Measurements from ENCODE around the gene NDRG2. TPM values are rescaled to one million over a fixed set of nuclear protein-coding genes. Genes with fewer than 3 reads are reported as not detected.

NDRG2 gene
- total RNA-seq, 1 donor from 2014 or later = 1.9 TPM

DNA sequence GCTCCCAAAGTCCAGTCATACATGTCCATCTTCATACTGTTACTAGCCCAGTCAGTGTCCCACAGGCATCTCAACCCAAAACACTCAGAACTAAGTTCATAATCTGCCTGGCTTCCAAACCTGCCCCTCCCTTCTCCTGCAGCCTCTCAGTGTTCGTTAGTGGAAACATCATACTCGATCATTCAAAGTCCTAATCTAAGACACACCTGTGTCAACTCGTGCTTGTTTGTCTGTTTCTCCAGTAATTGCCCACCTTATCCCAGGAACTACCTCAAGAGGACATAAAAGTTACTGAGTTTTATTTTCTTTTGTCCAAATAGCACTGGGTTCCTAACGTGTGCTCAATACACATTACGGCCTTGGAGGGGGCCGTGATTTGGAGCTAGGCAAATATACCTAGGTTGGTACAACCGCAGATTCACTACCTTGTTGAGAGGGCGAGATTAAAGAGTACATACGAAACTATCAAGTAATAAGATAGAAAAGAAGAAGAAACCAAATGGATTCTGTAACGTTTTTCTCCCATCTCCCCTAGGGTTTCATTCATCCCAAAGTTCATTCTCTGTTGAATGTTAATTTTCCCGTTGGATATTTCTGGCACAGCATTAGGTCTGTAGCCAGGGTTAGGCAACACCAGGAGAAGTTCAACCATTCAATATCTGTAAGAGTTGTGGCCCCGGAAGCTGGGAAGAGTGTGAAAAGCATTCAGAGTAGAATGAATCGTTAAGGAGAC, 35.9 kb upstream of the NDRG2 start:
- H3K36me3 Mint-ChIP-seq (ENCODE audit: low read depth) = no peaks in the 10 kb centered on the region
- no peak overlapping the region for H3K4me3 Mint-ChIP-seq
- intact Hi-C loops (cut with micrococcal nuclease) = no loop called here
- H3K4me1 Mint-ChIP-seq = no peaks in the 10 kb centered on the region
- peaks cover 35% of the 10 kb centered on the region for H3K27me3 Mint-ChIP-seq
- no peaks in the 10 kb centered on the region for H3K9me3 Mint-ChIP-seq
- DNase-seq = no peak
- no peak overlapping the region for H3K27ac Mint-ChIP-seq

GRCh38 chr14:21059842-21060613, 35.2 kb upstream of the NDRG2 start:
- intact Hi-C loops (cut with micrococcal nuclease) = no loop called here
- H3K27ac Mint-ChIP-seq = no peak overlapping the region

DNA sequence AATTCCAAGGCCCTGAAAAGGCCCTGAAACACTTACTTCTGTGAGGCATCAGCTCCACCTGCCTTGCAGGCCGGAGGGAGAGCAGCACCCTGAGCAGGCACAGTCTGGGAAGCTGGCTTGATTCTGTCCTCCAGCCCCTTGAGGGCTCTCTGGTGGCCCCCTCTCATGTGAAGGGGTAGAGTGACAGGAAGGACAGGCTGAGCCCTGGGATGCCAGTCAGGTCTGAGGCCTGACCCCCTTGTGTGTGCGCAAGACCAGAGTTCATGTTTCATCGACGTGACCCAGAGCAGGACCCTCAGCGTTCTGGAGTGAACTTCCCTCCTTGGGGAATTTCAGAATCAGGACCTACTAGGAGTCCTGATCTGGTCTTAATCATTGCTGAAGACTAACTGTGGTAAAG, 34.0 kb upstream of the NDRG2 start:
- Mint-ChIP-seq H3K27ac (no peak overlapping the region), H3K9me3 (no peaks in the 10 kb centered on the region), H3K27me3 (peaks cover 27% of the 10 kb centered on the region), H3K4me3 (no peak overlapping the region), H3K4me1 (peaks cover 3% of the 10 kb centered on the region), H3K36me3 (ENCODE audit: low read depth) (no peaks in the 10 kb centered on the region)
- intact Hi-C loops (cut with micrococcal nuclease) = no loop called here
- DNase-seq = no peak

More at GRCh38 chr14:21059842-21060613, 35.2 kb upstream of the NDRG2 start:
- H3K4me1 Mint-ChIP-seq = no peaks in the 10 kb centered on the region
- H3K27me3 Mint-ChIP-seq = peaks cover 28% of the 10 kb centered on the region
- DNase-seq = no peak
- no peak overlapping the region for H3K4me3 Mint-ChIP-seq
- H3K9me3 Mint-ChIP-seq = no peaks in the 10 kb centered on the region
- H3K36me3 Mint-ChIP-seq (ENCODE audit: low read depth) = no peaks in the 10 kb centered on the region

GRCh38 chr14:21057803-21058675, 33.2 kb upstream of the NDRG2 start, which contains the start of gene RNASE8:
Gene RNASE8, plus strand, starts transcription at chr14:21057822. Its CDS starts 71 bp downstream, at chr14:21057893.
- no peaks in the 10 kb centered on the region for H3K36me3 Mint-ChIP-seq (ENCODE audit: low read depth)
- H3K4me1 Mint-ChIP-seq = peaks cover 3% of the 10 kb centered on the region
- H3K27me3 Mint-ChIP-seq = peaks cover 20% of the 10 kb centered on the region
- no peak within 1 kb of the TSS for H3K27ac Mint-ChIP-seq
- no peak within 1 kb of the TSS for H3K4me3 Mint-ChIP-seq
- H3K9me3 Mint-ChIP-seq = no peaks in the 10 kb centered on the region
- no peak for DNase-seq
- intact Hi-C loops (cut with micrococcal nuclease) = no loop called here

- intact Hi-C loops (cut with micrococcal nuclease) = no loop called here
- Mint-ChIP-seq H3K36me3 (ENCODE audit: low read depth) (no peaks in the 10 kb centered on the region), H3K4me3 (no peak overlapping the region), H3K4me1 (peaks cover 3% of the 10 kb centered on the region), H3K9me3 (no peaks in the 10 kb centered on the region), H3K27ac (no peak overlapping the region), H3K27me3 (peaks cover 12% of the 10 kb centered on the region)
- DNase-seq = no peak
These were observed 31.8 kb upstream of the NDRG2 start for GRCh38 chr14:21056520-21057163.

DNA sequence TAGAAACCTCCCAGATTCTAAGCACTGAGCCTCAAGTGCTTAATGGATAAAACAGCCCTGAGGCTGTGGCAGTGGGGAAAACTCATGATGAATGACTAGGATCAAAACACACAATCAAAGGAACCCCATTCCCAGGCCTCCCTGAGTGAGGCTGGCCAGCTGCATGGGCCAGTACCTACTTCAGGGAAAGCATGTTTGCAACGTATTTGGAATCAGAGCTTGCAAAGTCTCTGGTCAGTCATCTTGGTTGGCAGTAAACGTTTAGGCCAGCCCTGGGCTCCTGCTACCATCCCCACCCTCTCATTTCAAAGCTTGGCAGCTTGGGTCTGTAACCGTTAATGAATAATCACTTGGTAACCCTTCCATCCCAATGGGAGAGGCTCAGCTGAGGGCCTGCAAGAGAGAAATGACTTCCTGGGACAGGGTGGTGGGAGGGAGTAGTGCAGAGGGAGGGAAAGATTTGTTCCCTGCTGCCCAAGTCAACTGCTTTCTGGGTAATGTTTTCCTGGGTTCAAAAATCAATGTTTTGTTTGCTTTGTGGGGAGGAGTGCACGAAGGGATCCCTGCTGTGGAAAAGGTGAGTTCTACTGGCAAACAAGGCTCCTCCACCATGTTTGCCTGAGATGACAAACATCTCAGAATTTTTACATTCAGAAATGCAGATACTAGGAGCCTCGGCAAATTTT, 30.7 kb upstream of the NDRG2 start:
- no peak for DNase-seq
- Mint-ChIP-seq H3K4me1 (peaks cover 3% of the 10 kb centered on the region), H3K4me3 (no peak overlapping the region), H3K27ac (no peak overlapping the region), H3K27me3 (peaks cover 8% of the 10 kb centered on the region), H3K36me3 (ENCODE audit: low read depth) (no peaks in the 10 kb centered on the region), H3K9me3 (no peaks in the 10 kb centered on the region)
- intact Hi-C loops (cut with micrococcal nuclease) = no loop called here

GRCh38 chr14:21054768-21055145, 29.9 kb upstream of the NDRG2 start:
- peaks cover 3% of the 10 kb centered on the region for H3K4me1 Mint-ChIP-seq
- no peak overlapping the region for H3K27ac Mint-ChIP-seq

GRCh38 chr14:21054123-21054767, 29.4 kb upstream of the NDRG2 start:
- Mint-ChIP-seq H3K4me1 (peaks cover 3% of the 10 kb centered on the region), H3K27ac (no peak overlapping the region), H3K27me3 (peaks cover 5% of the 10 kb centered on the region), H3K36me3 (ENCODE audit: low read depth) (no peaks in the 10 kb centered on the region), H3K9me3 (no peaks in the 10 kb centered on the region), H3K4me3 (no peak overlapping the region)
- no peak for DNase-seq
- intact Hi-C loops (cut with micrococcal nuclease) = no loop called here

More at GRCh38 chr14:21054768-21055145, 29.9 kb upstream of the NDRG2 start:
- no peak for DNase-seq
- no peaks in the 10 kb centered on the region for H3K36me3 Mint-ChIP-seq (ENCODE audit: low read depth)
- no peak overlapping the region for H3K4me3 Mint-ChIP-seq
- no peaks in the 10 kb centered on the region for H3K9me3 Mint-ChIP-seq
- H3K27me3 Mint-ChIP-seq = peaks cover 5% of the 10 kb centered on the region
- intact Hi-C loops (cut with micrococcal nuclease) = no loop called here

DNA sequence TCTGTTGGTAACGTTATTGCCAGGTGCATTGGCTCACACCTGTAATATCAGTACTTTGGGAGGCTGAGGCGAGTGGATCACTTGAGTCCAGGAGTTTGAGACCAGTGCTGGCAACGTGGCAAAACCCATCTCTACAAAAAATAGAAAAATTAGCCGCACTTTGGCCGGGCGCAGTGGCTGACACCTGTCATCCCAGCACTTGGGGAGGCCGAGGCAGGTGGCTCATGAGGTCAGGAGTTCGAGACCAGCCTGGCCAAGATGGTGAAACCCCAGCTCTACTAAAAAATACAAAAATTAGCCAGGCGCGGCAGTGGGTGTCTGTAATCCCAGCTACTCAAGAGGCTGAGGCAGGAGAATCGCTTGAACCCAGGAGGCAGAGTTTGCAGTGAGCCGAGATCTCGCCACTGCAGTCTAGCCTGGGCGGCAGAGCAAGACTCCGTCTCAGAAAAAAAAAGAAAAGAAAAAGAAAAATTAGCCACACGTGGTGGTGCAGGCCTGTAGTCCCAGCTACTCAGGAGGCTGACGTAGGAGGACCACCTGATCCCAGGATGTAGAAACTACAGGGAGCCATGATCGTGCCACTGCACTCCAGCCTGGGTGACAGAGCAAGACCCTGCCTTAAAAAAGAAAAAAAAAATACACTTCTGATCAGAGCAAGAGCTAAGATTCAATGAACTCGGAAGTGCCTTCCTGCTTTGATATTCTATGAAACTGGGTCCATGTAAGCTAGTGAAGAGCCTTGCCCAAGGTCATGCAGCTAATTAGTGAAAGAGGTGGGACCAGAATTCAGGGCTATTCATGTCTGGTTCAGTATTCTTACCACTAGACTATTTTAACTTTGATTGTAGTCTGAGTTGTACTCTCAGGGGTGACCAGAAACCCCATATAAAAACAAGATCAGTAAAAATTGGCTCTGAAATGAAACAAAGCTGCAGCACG, 28.6 kb upstream of the NDRG2 start:
- no peak for DNase-seq
- intact Hi-C loops (cut with micrococcal nuclease) = no loop called here
- Mint-ChIP-seq H3K9me3 (no peaks in the 10 kb centered on the region), H3K27me3 (peaks cover 5% of the 10 kb centered on the region), H3K4me1 (peaks cover 3% of the 10 kb centered on the region), H3K4me3 (no peak overlapping the region), H3K36me3 (ENCODE audit: low read depth) (no peaks in the 10 kb centered on the region), H3K27ac (no peak overlapping the region)

- H3K4me1 Mint-ChIP-seq = peaks cover 3% of the 10 kb centered on the region
- no peaks in the 10 kb centered on the region for H3K36me3 Mint-ChIP-seq (ENCODE audit: low read depth)
- H3K27ac Mint-ChIP-seq = no peak overlapping the region
- peaks cover 13% of the 10 kb centered on the region for H3K27me3 Mint-ChIP-seq
- H3K9me3 Mint-ChIP-seq = no peaks in the 10 kb centered on the region
- DNase-seq = no peak
- H3K4me3 Mint-ChIP-seq = no peak overlapping the region
- intact Hi-C loops (cut with micrococcal nuclease) = no loop called here
These were observed 25.7 kb upstream of the NDRG2 start for GRCh38 chr14:21050597-21050996.

GRCh38 chr14:21049271-21049673, 24.4 kb upstream of the NDRG2 start:
- intact Hi-C loops (cut with micrococcal nuclease) = no loop called here
- no peak overlapping the region for H3K4me3 Mint-ChIP-seq
- H3K27me3 Mint-ChIP-seq = peaks cover 26% of the 10 kb centered on the region
- no peaks in the 10 kb centered on the region for H3K9me3 Mint-ChIP-seq
- no peak overlapping the region for H3K27ac Mint-ChIP-seq
- H3K36me3 Mint-ChIP-seq (ENCODE audit: low read depth) = no peaks in the 10 kb centered on the region
- peaks cover 3% of the 10 kb centered on the region for H3K4me1 Mint-ChIP-seq
- no peak for DNase-seq

GRCh38 chr14:21048638-21049037, 23.8 kb upstream of the NDRG2 start:
- no peaks in the 10 kb centered on the region for H3K4me1 Mint-ChIP-seq
- no peaks in the 10 kb centered on the region for H3K9me3 Mint-ChIP-seq
- intact Hi-C loops (cut with micrococcal nuclease) = no loop called here
- peaks cover 28% of the 10 kb centered on the region for H3K27me3 Mint-ChIP-seq
- H3K4me3 Mint-ChIP-seq = no peak overlapping the region
- DNase-seq = no peak
- no peaks in the 10 kb centered on the region for H3K36me3 Mint-ChIP-seq (ENCODE audit: low read depth)
- no peak overlapping the region for H3K27ac Mint-ChIP-seq

Measured in activated CD4-positive, alpha-beta T cell treated with anti-CD3 and anti-CD28 coated beads, Interleukin-2, amount 10 ng/mL, durations not matched to agents 24 days and 14 days (primary cell).